Activated CD8-positive, alpha-beta memory T cell treated with anti-CD3 and anti-CD28 coated beads for 4 hours (primary cell): ENCODE results near the gene CHPT1.
"Not testable (repeated sequence)": the region's sequence is repeated elsewhere in the genome, so short reads cannot be mapped to it uniquely, and the experiment has no call there.

ENCODE experiments used
- DNase-seq, 2 donors: peaks; one replicate each; pipeline ENCODE4 v3.0.0-alpha.2; 2020; ENCODE audit warnings: low read depth in 2 of 2

CHPT1 gene

GRCh38 chr12:101697197-101697929 lies at the start of gene CHPT1:
CHPT1 (plus strand) TSS chr12:101697640; CDS start chr12:101697862, 222 bp downstream.
- peak; percentile 13 to 19 for DNase-seq

GRCh38 chr12:101647711-101648110 lies 49.7 kb upstream of the CHPT1 start:
- no peak for DNase-seq

- DNase-seq, result no peak
These were observed 49.2 kb upstream of the CHPT1 start for GRCh38 chr12:101648195-101648594.

GRCh38 chr12:101650346-101651117 lies 46.9 kb upstream of the CHPT1 start:
- DNase-seq, result no peak

- DNase-seq, result no peak
These were observed 44.4 kb upstream of the CHPT1 start for GRCh38 chr12:101653030-101653429.

- no peak for DNase-seq
These were observed 43.9 kb upstream of the CHPT1 start for GRCh38 chr12:101653503-101653902.

- DNase-seq, result no peak
These were observed 43.0 kb upstream of the CHPT1 start for GRCh38 chr12:101654442-101654841.

GRCh38 chr12:101655393-101655792 lies 42.0 kb upstream of the CHPT1 start:
- no peak for DNase-seq

GRCh38 chr12:101660662-101661061 lies 36.8 kb upstream of the CHPT1 start:
- not testable (repeated sequence) for DNase-seq

- no peak for DNase-seq
These were observed 34.1 kb upstream of the CHPT1 start for GRCh38 chr12:101663298-101663697.

- no peak for DNase-seq
These were observed 32.4 kb upstream of the CHPT1 start for GRCh38 chr12:101664992-101665391.

- no peak for DNase-seq
These were observed 31.2 kb upstream of the CHPT1 start for GRCh38 chr12:101666052-101666728.

GRCh38 chr12:101667591-101667990 lies 29.8 kb upstream of the CHPT1 start:
- no peak for DNase-seq

GRCh38 chr12:101670007-101670671 lies 27.3 kb upstream of the CHPT1 start:
- no peak for DNase-seq

- no peak for DNase-seq
These were observed 26.2 kb upstream of the CHPT1 start for GRCh38 chr12:101671157-101671791.

GRCh38 chr12:101671833-101672232 lies 25.6 kb upstream of the CHPT1 start:
- DNase-seq, result no peak

- no peak for DNase-seq
These were observed 21.9 kb upstream of the CHPT1 start for GRCh38 chr12:101675555-101675954.

GRCh38 chr12:101676497-101676896 lies 20.9 kb upstream of the CHPT1 start:
- DNase-seq, result not testable (repeated sequence)

- no peak for DNase-seq
These were observed 19.4 kb upstream of the CHPT1 start for GRCh38 chr12:101678081-101678480.

GRCh38 chr12:101680240-101680639 lies 17.2 kb upstream of the CHPT1 start:
- no peak for DNase-seq

- no peak for DNase-seq
These were observed 16.8 kb upstream of the CHPT1 start for GRCh38 chr12:101680647-101681046.
